ENCODE measurements around the gene FOXL1. TPM values are rescaled to one million over a fixed set of nuclear protein-coding genes. Genes with fewer than 3 reads are reported as not detected.

FOXL1 gene
- total and polyA plus RNA-seq, 9 of the 15 experiments (the other 6 are each of a cell fraction or from before 2014, with no cell fraction given) = not detected

- H3K27ac ChIP-seq (ENCODE audit: extremely low read depth, low read depth, low read length) = no peak overlapping the region
- TF ChIP-seq SP2 (IDR thresholded peaks at IDR 0.05; ENCODE audit: extremely low read depth, low read depth, low read length, poor library complexity, severe bottlenecking) = no peak
- no peak for TF ChIP-seq ZNF436 (CRISPR knock-in tag; IDR thresholded peaks at IDR 0.05)
- TF ChIP-seq ZNF668 (CRISPR knock-in tag; IDR thresholded peaks at IDR 0.05) = no peak
- TF ChIP-seq XRCC4 (IDR thresholded peaks at IDR 0.05; ENCODE audit: extremely low read depth, insufficient read depth, insufficient read length) = no peak
- no peak for TF ChIP-seq EHMT2 (IDR thresholded peaks at IDR 0.05)
- TF ChIP-seq SLC30A9 (CRISPR knock-in tag; IDR thresholded peaks at IDR 0.05) = no peak
- TF ChIP-seq ETV1 (tag; conservative IDR thresholded peaks at IDR 0.05; ENCODE audit: low read depth) = no peak
- TF ChIP-seq GTF3C2 (IDR thresholded peaks at IDR 0.05; ENCODE audit: borderline replicate concordance, extremely low read depth, insufficient read length) = no peak
- TF ChIP-seq SAP30 (IDR thresholded peaks at IDR 0.05; ENCODE audit: borderline replicate concordance, insufficient read depth, low read depth, low read length, poor library complexity, severe bottlenecking) = no peak
- TF ChIP-seq E4F1 (CRISPR knock-in tag; IDR thresholded peaks at IDR 0.05; ENCODE audit: borderline replicate concordance) = no peak
- TF ChIP-seq MCM5 (IDR thresholded peaks at IDR 0.05; ENCODE audit: low read depth) = no peak
- TF ChIP-seq ZFP91 (CRISPR knock-in tag; IDR thresholded peaks at IDR 0.05) = no peak
- TF ChIP-seq BRD9 (IDR thresholded peaks at IDR 0.05; ENCODE audit: low read depth, partially characterized antibody) = no peak
- TF ChIP-seq RBM39 (optimal IDR thresholded peaks at IDR 0.05; ENCODE audit: low read depth, low read length) = no peak
- TF ChIP-seq DPF2 (IDR thresholded peaks at IDR 0.05) = no peak
Observed at GRCh38 chr16:86576591-86577313, 1.6 kb upstream of the FOXL1 start.

More at GRCh38 chr16:86576591-86577313, 1.6 kb upstream of the FOXL1 start:
- H3K36me3 ChIP-seq (ENCODE audit: control insufficient read depth, insufficient read depth, low read length) = no peaks in the 10 kb centered on the region
- peak in 2 of 4 experiments; percentile 15 to 27 for DNase-seq (ENCODE audit: extremely low read depth in 1 of 4, low spot score in 3 of 4)
- POLR2A ChIA-PET = interaction anchor here (0.6 kb wide), 1 partner anchor 666 kb away, joined by 3 read pairs; no protein-coding TSS in a partner anchor
- WGBS (ENCODE audit: insufficient coverage, low coverage, missing lambda C conversion rate) = 27% methylated on average over 32 of the region's 33 CpGs
- H3K4me2 ChIP-seq (ENCODE audit: insufficient read depth, low read length) = peak overlapping the region; percentile 67
- CTCF ChIA-PET (ENCODE audit: low intra/inter-chr PET ratio) = interaction anchor here (0.6 kb wide), 1 partner anchor 613 kb away, joined by 3 read pairs; no protein-coding TSS in a partner anchor
- H3K4me3 ChIP-seq = peak overlapping the region; percentile 45; the same call in 1 of the 2 replicates
- no TSS peak for BruUV-seq (replicated peaks)
- intact Hi-C loops (cut with micrococcal nuclease) (no loop called here), in situ Hi-C loops (cut with MboI) (no loop called here)
- H3K9me3 ChIP-seq (replicated peaks; ENCODE audit: control insufficient read depth, insufficient read depth, low read depth, low read length) = no peaks in the 10 kb centered on the region
- H3K79me2 ChIP-seq (ENCODE audit: control insufficient read depth, insufficient read depth, low read length) = no peaks in the 10 kb centered on the region
- FAIRE-seq = no peak
- H2AFZ ChIP-seq (ENCODE audit: low read depth, low read length) = peak overlapping the region; percentile 73
- ATAC-seq = no peak
- peak overlapping the region in 1 of 2 experiments; percentile 86; a peak in 2 of 4 replicates for H3K9ac ChIP-seq (ENCODE audit: insufficient read depth in 1 of 2, low read depth in 2 of 2, low read length in 2 of 2)
- peaks cover 39 to 75% of the 10 kb centered on the region in 2 experiments for H3K27me3 ChIP-seq (ENCODE audit: control insufficient read depth in 2 of 2, insufficient read depth in 2 of 2, low read length in 2 of 2)
- no peaks in the 10 kb centered on the region for H3K9me1 ChIP-seq (ENCODE audit: control insufficient read depth, insufficient read depth, low read length)
- peaks cover 0 to 19% of the 10 kb centered on the region in 2 experiments; a peak in 3 of 5 replicates for H3K4me1 ChIP-seq (replicated peaks in 1 of 2; ENCODE audit: control insufficient read depth in 2 of 2, insufficient read depth in 2 of 2, low read length in 2 of 2)
- H4K20me1 ChIP-seq (replicated peaks; ENCODE audit: control insufficient read depth, insufficient read depth, low read length) = no peaks in the 10 kb centered on the region; the same call in 1 of the 2 replicates

All from K562 (cell line).